Keratinocyte (primary cell): ENCODE measurements around the gene RNU6-1. TPM values are rescaled to one million over a fixed set of nuclear protein-coding genes. Genes with fewer than 3 reads are reported as not detected.

Experiments
- DNase-seq: peaks from one replicate; pipeline ENCODE4 v3.0.0-alpha.2; 2011; ENCODE audit warnings: low read depth, missing footprints, low spot score
- FAIRE-seq: peaks from 2 replicates; lab custom pipeline; 2011; peaks lifted over from hg19 to GRCh38; lab: Jason Lieb, UNC
- H2AFZ ChIP-seq: 2 replicates; pipeline ENCODE4 v1.6.0; 2012; ENCODE audit warnings: low read length, control low read depth, inconsistent platforms; ENCODE audit not compliant: control insufficient read depth
- H3K27ac ChIP-seq: 2 replicates; pipeline ENCODE4 v1.5.1; 2011; ENCODE audit warnings: low read length; ENCODE audit not compliant: control insufficient read depth, insufficient read depth
- H3K27me3 ChIP-seq: 3 replicates; pipeline ENCODE4 v1.6.0; 2011; ENCODE audit warnings: low read length; ENCODE audit not compliant: control insufficient read depth, insufficient read depth; ENCODE audit errors: extremely low read depth
- H3K36me3 ChIP-seq, 2 experiments: 2 replicates in 1 of 2; 3 replicates in 1 of 2; pipeline ENCODE4 v1.5.1; 2011; ENCODE audit warnings: low read length in 2 of 2, mild to moderate bottlenecking in 1 of 2; ENCODE audit not compliant: control insufficient read depth in 2 of 2, insufficient read depth in 2 of 2; ENCODE audit errors: extremely low read depth in 1 of 2
- H3K4me1 ChIP-seq: 3 replicates; pipeline ENCODE4 v1.5.1; 2011; ENCODE audit warnings: low read length; ENCODE audit not compliant: control insufficient read depth, insufficient read depth; ENCODE audit errors: extremely low read depth
- H3K4me2 ChIP-seq: 3 replicates; pipeline ENCODE4 v1.6.0; 2011; ENCODE audit warnings: low read depth, low read length; ENCODE audit not compliant: control insufficient read depth, insufficient read depth; ENCODE audit errors: extremely low read depth
- H3K4me3 ChIP-seq, 3 experiments: fragments of 200-600 bp in 1 of 3; sonication (generic) in 1 of 3; 2 replicates in 2 of 3; 3 replicates in 1 of 3; pipeline ENCODE4 v1.5.1; 2011 to 2016; ENCODE audit warnings: low read length in 3 of 3, mild to moderate bottlenecking in 3 of 3, control low read depth in 2 of 3, inconsistent platforms in 1 of 3, low read depth in 1 of 3, mixed read lengths in 1 of 3, mixed run types in 1 of 3, moderate library complexity in 1 of 3; ENCODE audit not compliant: control insufficient read depth in 2 of 3, insufficient read depth in 2 of 3; ENCODE audit errors: extremely low read depth in 1 of 3
- H3K79me2 ChIP-seq: 2 replicates; pipeline ENCODE4 v1.6.0; 2012; ENCODE audit warnings: low read length; ENCODE audit not compliant: control insufficient read depth, insufficient read depth
- H3K9ac ChIP-seq: 3 replicates; pipeline ENCODE4 v1.6.0; 2011; ENCODE audit warnings: low read length; ENCODE audit not compliant: control insufficient read depth, insufficient read depth; ENCODE audit errors: extremely low read depth
- H3K9me1 ChIP-seq: 3 replicates; pipeline ENCODE4 v1.6.0; 2011; ENCODE audit warnings: low read length; ENCODE audit not compliant: control insufficient read depth, insufficient read depth; ENCODE audit errors: extremely low read depth
- H3K9me3 ChIP-seq: 2 replicates; pipeline ENCODE4 v1.5.1; 2012; ENCODE audit warnings: low read depth, low read length; ENCODE audit not compliant: control insufficient read depth
- H4K20me1 ChIP-seq: 3 replicates; pipeline ENCODE4 v1.6.0; 2011; ENCODE audit warnings: low read length; ENCODE audit not compliant: control insufficient read depth, insufficient read depth; ENCODE audit errors: extremely low read depth
- CTCF ChIP-seq, 3 experiments: IDR thresholded peaks in 1 of 3; conservative IDR thresholded peaks in 1 of 3; optimal IDR thresholded peaks in 1 of 3; 2 replicates in 2 of 3; 3 replicates in 1 of 3; pipeline versions ENCODE3 to v1.5.1; 2011; ENCODE audit warnings: low read length in 3 of 3, mild to moderate bottlenecking in 3 of 3, moderate library complexity in 2 of 3, control low read depth in 1 of 3, inconsistent platforms in 1 of 3; ENCODE audit not compliant: insufficient read depth in 2 of 3; ENCODE audit errors: extremely low read depth in 1 of 3
- EZH2 ChIP-seq: IDR thresholded peaks from one replicate; pipeline ENCODE4 v1.6.1; 2012; ENCODE audit warnings: inconsistent platforms, mild to moderate bottlenecking, low read length, moderate library complexity
- dilution Hi-C: fragments of 300-500 bp; cut with MboI; formaldehyde crosslinking; loops from one replicate; pipeline ENCODE4 v1.7.0; 2020; ENCODE audit warnings: low sequenced_read_pairs; ENCODE audit not compliant: extremely low pct_ligation_motif_present
- polyA plus RNA-seq, 5 experiments: library from polyadenylated mRNA; depleted of rRNA in 3 of 5; stranded (reverse) in 3 of 5; stranded (forward) in 1 of 5; unstranded in 1 of 5; fragments of >200 nt; gene quantifications; 1 replicate in 1 of 5; 2 replicates in 3 of 5; 3 replicates in 1 of 5; pipeline versions ENCODE4 v1.2.1 to v1.2.3, GENCODE V29; 2011 to 2012; ENCODE audit warnings: missing spikeins in 2 of 5, low read depth in 1 of 5, low replicate concordance in 1 of 5

The RNU6-1 gene
- polyA plus RNA-seq, 1 donor (not counting 4 experiments of a cell fraction or from before 2014, with no cell fraction given) = not detected

- no peaks in the 10 kb centered on the region for H3K9me1 ChIP-seq
- dilution Hi-C loops = no loop called here
- H2AFZ ChIP-seq = no peak overlapping the region
- H3K4me2 ChIP-seq = peak overlapping the region; percentile 62
- FAIRE-seq (no peak), DNase-seq (no peak)
- H3K4me1 ChIP-seq = peaks cover 7% of the 10 kb centered on the region
- no peaks in the 10 kb centered on the region for H3K36me3 ChIP-seq
- H3K79me2 ChIP-seq = no peaks in the 10 kb centered on the region
- no peak overlapping the region for H3K27ac ChIP-seq
- H4K20me1 ChIP-seq = peaks cover 13% of the 10 kb centered on the region
- no peak overlapping the region for H3K9ac ChIP-seq
- H3K4me3 ChIP-seq = peak overlapping the region in 2 of 3 experiments; percentile 29 to 48
- H3K27me3 ChIP-seq = peaks cover 99% of the 10 kb centered on the region
- TF ChIP-seq CTCF (optimal IDR thresholded peaks at IDR 0.05 in 1 of 3, IDR thresholded peaks at IDR 0.05 in 1 of 3, conservative IDR thresholded peaks at IDR 0.05 in 1 of 3; ENCODE audit: extremely low read depth in 1 of 3, insufficient read depth in 2 of 3, low read length in 3 of 3) = no peak
- peak; percentile 100 for TF ChIP-seq EZH2
- H3K9me3 ChIP-seq = no peaks in the 10 kb centered on the region
These were observed 13.7 kb downstream of the RNU6-1 start for GRCh38 chr15:67825881-67826716.

- TF ChIP-seq EZH2 (no peak), CTCF (optimal IDR thresholded peaks at IDR 0.05 in 1 of 3, IDR thresholded peaks at IDR 0.05 in 1 of 3, conservative IDR thresholded peaks at IDR 0.05 in 1 of 3; ENCODE audit: extremely low read depth in 1 of 3, insufficient read depth in 2 of 3, low read length in 3 of 3) (no peak)
- Histone ChIP-seq H4K20me1 (peaks cover 15% of the 10 kb centered on the region), H3K36me3 (no peaks in the 10 kb centered on the region), H3K4me1 (peaks cover 7% of the 10 kb centered on the region), H3K27ac (no peak within 1 kb of the TSS), H3K9me3 (no peaks in the 10 kb centered on the region), H3K4me3 (peak within 1 kb of the TSS in 2 of 3 experiments; percentile 29 to 48), H3K4me2 (peak within 1 kb of the TSS; percentile 62), H3K9ac (no peak within 1 kb of the TSS), H3K9me1 (no peaks in the 10 kb centered on the region), H3K27me3 (peaks cover 99% of the 10 kb centered on the region), H2AFZ (no peak within 1 kb of the TSS), H3K79me2 (no peaks in the 10 kb centered on the region)
- FAIRE-seq (no peak), DNase-seq (no peak)
- dilution Hi-C loops = no loop called here
These were observed 14.6 kb downstream of the RNU6-1 start, which contains the start of gene SKOR1 for GRCh38 chr15:67824976-67825880. TSS of gene SKOR1 (plus strand) at chr15:67825509. CDS start at chr15:67825603, 94 bp downstream.
